K562 (cell line): ENCODE data around the gene ITIH3. TPM values are rescaled to one million over a fixed set of nuclear protein-coding genes. Genes with fewer than 3 reads are reported as not detected.

ENCODE experiments used
- ATAC-seq: fragments of 200-7000 bp; cut with Tn5 transposase; 3 replicates; pipeline ENCODE4 v1.9.1; 2020; ENCODE audit warnings: moderate library complexity
- BruUV-seq: library from RNA; stranded (reverse); fragments of 400-500 nt; replicated peaks from 2 replicates; lab custom pipeline; 2021; lab: Mats Ljungman, UMichigan
- CTCF ChIA-PET: fragments of 300-600 bp; formaldehyde crosslinking; extraction: SDS; loops from one replicate; lab custom pipeline; 2021; ENCODE audit warnings: low intra/inter-chr PET ratio; lab: Yijun Ruan, JAX
- POLR2A ChIA-PET: fragments of 300-600, 350-650 bp; sonication (Branson Sonifier 250); formaldehyde crosslinking; extraction: SDS; loops from one replicate; lab custom pipeline; 2021; ENCODE audit warnings: antibody characterized with exemption, inconsistent platforms; lab: Yijun Ruan, JAX
- DNase-seq, 4 experiments: peaks; one replicate each; pipeline versions ENCODE4 v3.0.0 to v3.0.0-alpha.2; 2011 to 2018; ENCODE audit warnings: low spot score in 3 of 4, mixed read lengths in 3 of 4; ENCODE audit errors: extremely low read depth in 1 of 4
- FAIRE-seq: peaks from 2 replicates; lab custom pipeline; 2011; peaks lifted over from hg19 to GRCh38; lab: Jason Lieb, UNC
- H2AFZ ChIP-seq: 2 replicates; pipeline ENCODE4 v1.6.0; 2011; ENCODE audit warnings: low read depth, low read length, control low read depth, inconsistent platforms
- H3K27ac ChIP-seq: fragments of 200-600 bp; 3 replicates; pipeline ENCODE4 v1.8.0; 2011; ENCODE audit warnings: low read depth, mild to moderate bottlenecking, control low read depth, inconsistent platforms, low read length, moderate library complexity, mixed read lengths; ENCODE audit errors: extremely low read depth
- H3K27me3 ChIP-seq, 2 experiments: fragments of 300-600 bp in 1 of 2; 2 replicates in 1 of 2; 3 replicates in 1 of 2; pipeline versions ENCODE4 v1.6.0 to v1.8.0; 2011; ENCODE audit warnings: inconsistent platforms in 2 of 2, low read length in 2 of 2, mild to moderate bottlenecking in 1 of 2, mixed read lengths in 1 of 2, moderate library complexity in 1 of 2; ENCODE audit not compliant: control insufficient read depth in 2 of 2, insufficient read depth in 2 of 2
- H3K36me3 ChIP-seq: fragments of 300-600 bp; 3 replicates; pipeline ENCODE4 v1.8.0; 2011; ENCODE audit warnings: mild to moderate bottlenecking, low read length, inconsistent platforms; ENCODE audit not compliant: control insufficient read depth, insufficient read depth
- H3K4me1 ChIP-seq, 2 experiments: fragments of 200-600 bp in 1 of 2; replicated peaks in 1 of 2; 2 replicates in 1 of 2; 3 replicates in 1 of 2; pipeline versions ENCODE4 v1.5.1 to v1.8.0; 2011; ENCODE audit warnings: inconsistent platforms in 2 of 2, low read length in 2 of 2, mild to moderate bottlenecking in 1 of 2, mixed read lengths in 1 of 2, moderate library complexity in 1 of 2; ENCODE audit not compliant: control insufficient read depth in 2 of 2, insufficient read depth in 2 of 2
- H3K4me2 ChIP-seq: 2 replicates; pipeline ENCODE4 v1.6.1; 2011; ENCODE audit warnings: low read length, control low read depth, inconsistent platforms, mixed read lengths; ENCODE audit not compliant: insufficient read depth
- H3K4me3 ChIP-seq: fragments of 200-600 bp; sonication (generic), shearing (Covaris generic); 2 replicates; pipeline ENCODE4 v1.5.1; 2016; ENCODE audit warnings: control low read depth, inconsistent platforms
- H3K79me2 ChIP-seq: fragments of 200-600 bp; 3 replicates; pipeline ENCODE4 v1.8.0; 2011; ENCODE audit warnings: low read length, inconsistent platforms; ENCODE audit not compliant: control insufficient read depth, insufficient read depth
- H3K9ac ChIP-seq, 2 experiments: 2 replicates each; pipeline versions ENCODE4 v1.6.0 to v1.6.1; 2011; ENCODE audit warnings: low read depth in 2 of 2, low read length in 2 of 2, control low read depth in 1 of 2, inconsistent platforms in 1 of 2, mild to moderate bottlenecking in 1 of 2, mixed read lengths in 1 of 2; ENCODE audit not compliant: insufficient read depth in 1 of 2
- H3K9me1 ChIP-seq: one replicate; pipeline ENCODE4 v1.6.0; 2011; ENCODE audit warnings: inconsistent platforms, mild to moderate bottlenecking, low read length, moderate library complexity; ENCODE audit not compliant: control insufficient read depth, insufficient read depth
- H3K9me3 ChIP-seq: replicated peaks from 2 replicates; pipeline ENCODE4 v1.5.1; 2011; ENCODE audit warnings: low read depth, low read length, inconsistent platforms; ENCODE audit not compliant: control insufficient read depth, insufficient read depth
- H4K20me1 ChIP-seq: replicated peaks from 2 replicates; pipeline ENCODE4 v1.6.1; 2011; ENCODE audit warnings: low read length, inconsistent platforms, mixed read lengths; ENCODE audit not compliant: control insufficient read depth, insufficient read depth
- CSDE1 ChIP-seq, 2 experiments: fragments of 450-650 bp; IDR thresholded peaks; 2 replicates each; pipeline ENCODE4 v1.6.1; 2016; ENCODE audit warnings: mild to moderate bottlenecking in 1 of 2
- ZNF263 ChIP-seq: sonication (generic); formaldehyde crosslinking; IDR thresholded peaks from 2 replicates; pipeline ENCODE4 v1.8.0; 2022; ENCODE audit warnings: mild to moderate bottlenecking, missing genetic modification reagents, borderline replicate concordance
- ZNF445 ChIP-seq: fragments of 250-450 bp; sonication (Bioruptor Pico); IDR thresholded peaks from 2 replicates; pipeline ENCODE4 v1.4.0; 2020; ENCODE audit warnings: low read depth, mild to moderate bottlenecking, moderate library complexity
- WGBS: fragments of 100-300 bp; shearing (Covaris generic); methylation state at CpG from one replicate; pipeline ENCODE4 v1.1.6; 2016; ENCODE audit warnings: low coverage, mixed read lengths; ENCODE audit not compliant: insufficient coverage; ENCODE audit errors: missing lambda C conversion rate; 5-methylcytosine and 5-hydroxymethylcytosine counted together
- in situ Hi-C: fragments of 300-500 bp; cut with MboI; formaldehyde crosslinking; loops from 4 replicates; pipeline ENCODE4 v1.15.0; 2018; ENCODE audit warnings: inconsistent platforms, mixed read lengths
- intact Hi-C: fragments of 100-400 bp; cut with micrococcal nuclease; formaldehyde crosslinking; loops from 2 replicates; pipeline ENCODE4 v1.14.2; 2022
- polyA plus RNA-seq, 8 experiments: library from polyadenylated mRNA; depleted of rRNA in 4 of 8; stranded (reverse) in 5 of 8; unstranded in 3 of 8; fragments of >200 nt; fragmentation: Nextera tagmentation in 2 of 8; fragmentation: Illumina TruSeq in 1 of 8; extraction: Ambion mirVana in 2 of 8; extraction: Trizol in 1 of 8; gene quantifications; 2 replicates each; pipeline versions ENCODE4 v1.2.1 to v1.2.3, GENCODE V29; 2011 to 2014; ENCODE audit warnings: inconsistent platforms in 1 of 8, missing spikeins in 1 of 8
- total RNA-seq, 7 experiments: library from RNA; depleted of rRNA in 6 of 7; stranded (reverse); fragments of >200 nt in 6 of 7; fragmentation: Illumina TruSeq in 2 of 7; extraction: Trizol in 2 of 7; gene quantifications; 2 replicates each; pipeline versions ENCODE4 v1.2.1 to v1.2.3, GENCODE V29; 2011 to 2021; ENCODE audit warnings: low replicate concordance in 1 of 7
- TF ChIP-seq, protein P1 (sequence below): fragments of 450-650 bp; IDR thresholded peaks from 2 replicates; pipeline ENCODE4 v1.6.1; 2017; ENCODE audit warnings: mild to moderate bottlenecking, moderate library complexity
- TF ChIP-seq, protein P2 (sequence below): fragments of 250-450 bp; sonication (Bioruptor Pico); IDR thresholded peaks from 2 replicates; pipeline ENCODE4 v1.5.0; 2020; ENCODE audit warnings: mild to moderate bottlenecking, borderline replicate concordance

Gene ITIH3
- total and polyA plus RNA-seq, 9 of the 15 experiments (the other 6 are each of a cell fraction or from before 2014, with no cell fraction given): 0.07 to 0.35 TPM; not detected in 7

DNA sequence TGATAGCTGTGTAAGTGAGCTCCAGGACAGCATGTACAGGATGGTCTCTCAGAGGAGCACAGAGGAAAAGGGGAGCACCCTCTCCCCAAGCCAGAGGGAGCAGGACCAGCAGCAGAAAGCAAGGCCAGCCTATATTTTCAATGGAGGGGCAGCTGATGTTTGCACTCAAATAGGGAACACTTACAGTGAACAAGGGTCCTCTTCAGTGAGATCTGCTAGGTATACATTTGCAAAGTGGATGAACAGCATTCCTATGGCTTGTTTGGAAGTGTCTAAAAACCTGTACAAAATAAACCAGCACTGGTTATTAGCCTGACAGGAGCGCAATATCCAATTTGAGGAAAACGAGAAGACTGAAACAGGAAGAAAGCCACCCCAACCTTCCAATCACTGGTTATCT, 57.8 kb downstream of the ITIH3 start:
- intact Hi-C loops: loop anchor here (5.0 kb wide), 1 partner anchor 260 kb away; no protein-coding TSS in a partner anchor
- POLR2A ChIA-PET: no interaction called here
- Histone ChIP-seq H3K9ac (no peak overlapping the region), H3K79me2 (no peaks in the 10 kb centered on the region), H3K4me1 (no peaks in the 10 kb centered on the region; a peak in 1 of 5 replicates), H3K36me3 (peaks cover 6% of the 10 kb centered on the region; the same call in 1 of the 3 replicates), H4K20me1 (0 out of 2 replicates have a peak, but pooled peaks cover 7% of the 10 kb centered on the region)
- in situ Hi-C loops: no loop called here
- TF ChIP-seq, protein P1, sequence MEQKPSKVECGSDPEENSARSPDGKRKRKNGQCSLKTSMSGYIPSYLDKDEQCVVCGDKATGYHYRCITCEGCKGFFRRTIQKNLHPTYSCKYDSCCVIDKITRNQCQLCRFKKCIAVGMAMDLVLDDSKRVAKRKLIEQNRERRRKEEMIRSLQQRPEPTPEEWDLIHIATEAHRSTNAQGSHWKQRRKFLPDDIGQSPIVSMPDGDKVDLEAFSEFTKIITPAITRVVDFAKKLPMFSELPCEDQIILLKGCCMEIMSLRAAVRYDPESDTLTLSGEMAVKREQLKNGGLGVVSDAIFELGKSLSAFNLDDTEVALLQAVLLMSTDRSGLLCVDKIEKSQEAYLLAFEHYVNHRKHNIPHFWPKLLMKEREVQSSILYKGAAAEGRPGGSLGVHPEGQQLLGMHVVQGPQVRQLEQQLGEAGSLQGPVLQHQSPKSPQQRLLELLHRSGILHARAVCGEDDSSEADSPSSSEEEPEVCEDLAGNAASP: no peak
- TF ChIP-seq ZNF263: peak; percentile 23; the same call in 1 of the 2 replicates
- TF ChIP-seq, all 486 proteins: peak for 1
- DNase-seq (no peak), ATAC-seq (no peak), FAIRE-seq (no peak)
- 30% methylated on average over 1 of the region's 2 CpGs for WGBS
- Histone ChIP-seq H3K9me1 (no peaks in the 10 kb centered on the region), H3K27ac (no peak overlapping the region), H3K27me3 (no peaks in the 10 kb centered on the region), H3K9me3 (no peaks in the 10 kb centered on the region), H2AFZ (no peak overlapping the region), H3K4me3 (no peak overlapping the region), H3K4me2 (no peak overlapping the region)
- BruUV-seq: no TSS peak
- CTCF ChIA-PET: interaction anchor here (1.0 kb wide), 1 partner anchor 220 kb away, joined by 3 read pairs; no protein-coding TSS in a partner anchor

DNA sequence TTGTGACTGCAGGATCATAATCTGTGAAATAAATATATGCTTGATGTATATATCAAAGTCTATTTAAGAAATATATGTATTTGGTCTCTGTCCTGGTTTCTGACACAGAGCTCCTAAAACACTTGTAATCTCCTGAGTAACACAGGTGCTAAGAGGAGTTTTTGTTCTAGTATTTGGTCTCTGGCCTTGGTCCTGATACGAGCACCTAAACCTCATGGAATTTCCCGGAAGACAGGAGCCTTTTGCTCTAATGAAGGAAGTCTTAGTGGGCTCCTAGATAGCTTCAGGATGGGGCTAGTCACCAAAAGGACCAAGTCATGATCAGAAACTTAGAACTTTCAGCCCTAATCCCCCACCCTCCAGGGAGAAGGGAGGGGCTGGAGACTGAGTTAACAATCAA, 59.4 kb downstream of the ITIH3 start:
- CTCF ChIA-PET: no interaction called here
- BruUV-seq: no TSS peak
- 20% methylated on average over 1 of the region's 2 CpGs for WGBS
- Histone ChIP-seq H3K4me2 (no peak overlapping the region), H3K9ac (no peak overlapping the region), H3K79me2 (no peaks in the 10 kb centered on the region), H3K27me3 (no peaks in the 10 kb centered on the region), H4K20me1 (0 out of 2 replicates have a peak, but pooled peaks cover 7% of the 10 kb centered on the region), H2AFZ (no peak overlapping the region), H3K9me1 (no peaks in the 10 kb centered on the region), H3K4me1 (no peaks in the 10 kb centered on the region; a peak in 1 of 5 replicates), H3K4me3 (no peak overlapping the region), H3K36me3 (peaks cover 6% of the 10 kb centered on the region; the same call in 1 of the 3 replicates), H3K9me3 (no peaks in the 10 kb centered on the region), H3K27ac (no peak overlapping the region)
- intact Hi-C loops: loop anchor here (5.0 kb wide), 1 partner anchor 258 kb away; no protein-coding TSS in a partner anchor
- no peak for DNase-seq
- no peak for FAIRE-seq
- POLR2A ChIA-PET: no interaction called here
- ATAC-seq: no peak
- in situ Hi-C loops: no loop called here
- TF ChIP-seq ZNF445 (CRISPR knock-in tag) (no peak), CSDE1 (IDR thresholded peaks at IDR 0.05) (no peak)
- TF ChIP-seq, protein P2, sequence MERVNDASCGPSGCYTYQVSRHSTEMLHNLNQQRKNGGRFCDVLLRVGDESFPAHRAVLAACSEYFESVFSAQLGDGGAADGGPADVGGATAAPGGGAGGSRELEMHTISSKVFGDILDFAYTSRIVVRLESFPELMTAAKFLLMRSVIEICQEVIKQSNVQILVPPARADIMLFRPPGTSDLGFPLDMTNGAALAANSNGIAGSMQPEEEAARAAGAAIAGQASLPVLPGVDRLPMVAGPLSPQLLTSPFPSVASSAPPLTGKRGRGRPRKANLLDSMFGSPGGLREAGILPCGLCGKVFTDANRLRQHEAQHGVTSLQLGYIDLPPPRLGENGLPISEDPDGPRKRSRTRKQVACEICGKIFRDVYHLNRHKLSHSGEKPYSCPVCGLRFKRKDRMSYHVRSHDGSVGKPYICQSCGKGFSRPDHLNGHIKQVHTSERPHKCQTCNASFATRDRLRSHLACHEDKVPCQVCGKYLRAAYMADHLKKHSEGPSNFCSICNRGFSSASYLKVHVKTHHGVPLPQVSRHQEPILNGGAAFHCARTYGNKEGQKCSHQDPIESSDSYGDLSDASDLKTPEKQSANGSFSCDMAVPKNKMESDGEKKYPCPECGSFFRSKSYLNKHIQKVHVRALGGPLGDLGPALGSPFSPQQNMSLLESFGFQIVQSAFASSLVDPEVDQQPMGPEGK (CRISPR knock-in tag): no peak
